Neural progenitor cell (in vitro differentiated cells): ENCODE results near the gene SCGB1D4.

Experiments
- EZH2 ChIP-seq: fragments of 200-600 bp; sonication (generic); IDR thresholded peaks from 2 replicates; pipeline ENCODE4 v1.6.1; 2017; ENCODE audit warnings: antibody characterized with exemption, mild to moderate bottlenecking, moderate library complexity
- EZH2phosphoT487 ChIP-seq: fragments of 200-600 bp; sonication (generic); IDR thresholded peaks from 2 replicates; pipeline ENCODE4 v1.6.1; 2017; ENCODE audit warnings: antibody characterized with exemption
- TF ChIP-seq, protein P1 (sequence below): fragments of 200-600 bp; sonication (generic); IDR thresholded peaks from 2 replicates; pipeline ENCODE4 v1.5.1; 2017; ENCODE audit warnings: antibody characterized with exemption, mild to moderate bottlenecking

DNA sequence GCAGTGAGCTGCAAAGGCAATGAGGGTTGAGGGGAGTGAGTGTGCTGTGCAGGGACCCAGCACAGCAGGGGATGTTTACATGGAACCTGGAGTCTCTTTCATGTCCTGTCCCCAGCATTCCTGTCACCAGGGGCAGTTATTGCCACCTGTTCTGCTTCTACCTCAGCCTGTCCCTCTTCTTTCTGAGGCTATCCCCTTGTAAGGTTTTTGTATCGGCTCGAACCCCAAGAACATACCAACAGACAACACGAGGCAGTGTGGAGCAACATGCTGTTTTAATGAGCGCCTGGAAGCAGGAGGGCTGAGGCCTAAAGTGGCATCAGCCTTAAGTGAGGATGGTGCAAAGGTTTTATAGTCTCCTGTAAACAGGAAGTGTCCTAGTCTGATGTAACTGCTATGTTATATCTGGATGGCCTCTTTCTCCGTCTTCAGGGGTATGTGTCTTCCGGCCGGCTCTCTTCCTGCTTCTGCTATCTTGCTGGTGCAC is 25.0 kb downstream of the SCGB1D4 start:
- TF ChIP-seq, protein P1, sequence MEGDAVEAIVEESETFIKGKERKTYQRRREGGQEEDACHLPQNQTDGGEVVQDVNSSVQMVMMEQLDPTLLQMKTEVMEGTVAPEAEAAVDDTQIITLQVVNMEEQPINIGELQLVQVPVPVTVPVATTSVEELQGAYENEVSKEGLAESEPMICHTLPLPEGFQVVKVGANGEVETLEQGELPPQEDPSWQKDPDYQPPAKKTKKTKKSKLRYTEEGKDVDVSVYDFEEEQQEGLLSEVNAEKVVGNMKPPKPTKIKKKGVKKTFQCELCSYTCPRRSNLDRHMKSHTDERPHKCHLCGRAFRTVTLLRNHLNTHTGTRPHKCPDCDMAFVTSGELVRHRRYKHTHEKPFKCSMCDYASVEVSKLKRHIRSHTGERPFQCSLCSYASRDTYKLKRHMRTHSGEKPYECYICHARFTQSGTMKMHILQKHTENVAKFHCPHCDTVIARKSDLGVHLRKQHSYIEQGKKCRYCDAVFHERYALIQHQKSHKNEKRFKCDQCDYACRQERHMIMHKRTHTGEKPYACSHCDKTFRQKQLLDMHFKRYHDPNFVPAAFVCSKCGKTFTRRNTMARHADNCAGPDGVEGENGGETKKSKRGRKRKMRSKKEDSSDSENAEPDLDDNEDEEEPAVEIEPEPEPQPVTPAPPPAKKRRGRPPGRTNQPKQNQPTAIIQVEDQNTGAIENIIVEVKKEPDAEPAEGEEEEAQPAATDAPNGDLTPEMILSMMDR: no peak
- no peak for TF ChIP-seq EZH2
- TF ChIP-seq EZH2phosphoT487: no peak
